SW480 (cell line): ENCODE results near the gene SIRPA.

Experiments used
- DNase-seq: peaks from one replicate; pipeline ENCODE4 v3.0.0-alpha.2; 2016; ENCODE audit warnings: low spot score

SIRPA gene

GRCh38 chr20:1888796-1889463 lies 6.3 kb upstream of the SIRPA start:
- DNase-seq, result no peak

- no peak for DNase-seq
Measured at GRCh38 chr20:1890469-1891262, 4.5 kb upstream of the SIRPA start.

GRCh38 chr20:1891263-1892118 lies 3.7 kb upstream of the SIRPA start:
- DNase-seq, result no peak

- no peak for DNase-seq
Measured at GRCh38 chr20:1892119-1892385, 3.2 kb upstream of the SIRPA start.

GRCh38 chr20:1893721-1894470 lies 1.3 kb upstream of the SIRPA start:
- DNase-seq, result no peak

GRCh38 chr20:1894471-1894950 lies 696 bp upstream of the SIRPA start:
- peak; percentile 54 for DNase-seq

GRCh38 chr20:1895674-1896483 lies 672 bp downstream of the SIRPA start:
- DNase-seq, result no peak

- no peak for DNase-seq
Measured at GRCh38 chr20:1896484-1897258, 1.5 kb downstream of the SIRPA start.

- DNase-seq, result no peak
Measured at GRCh38 chr20:1897541-1897940, 2.3 kb downstream of the SIRPA start.

- no peak for DNase-seq
Measured at GRCh38 chr20:1897965-1898464, 2.8 kb downstream of the SIRPA start.

- DNase-seq, result no peak
Measured at GRCh38 chr20:1898482-1899240, 3.5 kb downstream of the SIRPA start.

- no peak for DNase-seq
Measured at GRCh38 chr20:1899241-1899525, 4.0 kb downstream of the SIRPA start.

- DNase-seq, result peak; percentile 93
Measured at GRCh38 chr20:1900321-1900801, 5.2 kb downstream of the SIRPA start.

GRCh38 chr20:1901704-1902103 lies 6.5 kb downstream of the SIRPA start:
- no peak for DNase-seq

GRCh38 chr20:1902188-1902587 lies 7.0 kb downstream of the SIRPA start:
- DNase-seq, result no peak

- no peak for DNase-seq
Measured at GRCh38 chr20:1904135-1904534, 8.9 kb downstream of the SIRPA start.

GRCh38 chr20:1905009-1905408 lies 9.8 kb downstream of the SIRPA start:
- DNase-seq, result no peak

- DNase-seq, result no peak
Measured at GRCh38 chr20:1905693-1906092, 10.5 kb downstream of the SIRPA start.

- DNase-seq, result no peak
Measured at GRCh38 chr20:1906361-1907051, 11.3 kb downstream of the SIRPA start.
